NCI-H82 (cell line): ENCODE results near the gene FRMD8.
"Not testable (repeated sequence)": the region's sequence is repeated elsewhere in the genome, so short reads cannot be mapped to it uniquely, and the experiment has no call there.

ENCODE experiments used
- DNase-seq: peaks from one replicate; lab custom pipeline; 2025; lab: John Stamatoyannopoulos, UW

The FRMD8 gene

DNA sequence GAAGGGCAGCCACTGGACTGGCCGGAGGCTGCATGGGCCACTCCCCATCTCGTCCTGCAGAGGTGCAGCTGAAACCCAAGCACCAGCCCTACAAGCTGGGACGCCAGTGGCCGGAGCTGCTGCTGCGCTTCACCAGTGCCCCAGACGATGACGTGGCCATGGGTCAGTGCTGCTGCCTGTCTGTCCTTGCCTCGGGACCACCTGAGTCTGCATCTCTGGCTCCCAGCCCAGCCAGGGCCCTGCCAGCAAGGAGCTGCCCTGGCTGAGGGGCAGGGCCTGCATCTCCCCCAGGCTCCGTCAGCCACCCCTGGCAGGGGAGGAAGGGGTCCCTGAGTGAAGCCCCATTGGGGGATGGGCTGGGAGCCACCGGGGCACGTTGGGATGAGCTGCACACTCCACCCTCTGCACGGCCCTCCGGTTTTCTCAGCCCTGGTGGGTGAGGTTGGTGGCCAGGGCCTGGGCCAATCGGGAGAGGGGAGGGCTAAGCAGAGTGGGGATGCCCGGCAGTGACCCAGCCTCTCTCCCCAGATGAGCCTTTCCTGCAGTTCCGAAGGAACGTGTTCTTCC is 7.2 kb downstream of the FRMD8 start:
- no peak for DNase-seq

DNA sequence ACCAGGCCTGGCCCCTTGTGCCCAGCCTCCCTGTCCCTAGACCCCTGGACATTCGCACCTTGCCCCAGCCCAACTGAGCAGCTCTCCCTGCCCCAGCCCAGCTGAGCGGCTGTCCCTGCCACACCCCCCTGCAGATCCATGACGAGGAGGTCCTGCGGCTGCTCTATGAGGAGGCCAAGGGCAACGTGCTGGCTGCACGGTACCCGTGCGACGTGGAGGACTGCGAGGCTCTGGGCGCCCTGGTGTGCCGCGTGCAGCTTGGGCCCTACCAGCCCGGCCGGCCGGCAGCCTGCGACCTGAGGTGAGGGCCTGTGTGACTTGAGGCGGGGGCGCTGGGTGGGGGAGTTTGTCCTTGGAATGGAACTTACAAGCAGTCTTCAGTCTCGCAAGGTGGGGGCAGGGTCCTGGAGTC is 7.7 kb downstream of the FRMD8 start:
- no peak for DNase-seq

DNA sequence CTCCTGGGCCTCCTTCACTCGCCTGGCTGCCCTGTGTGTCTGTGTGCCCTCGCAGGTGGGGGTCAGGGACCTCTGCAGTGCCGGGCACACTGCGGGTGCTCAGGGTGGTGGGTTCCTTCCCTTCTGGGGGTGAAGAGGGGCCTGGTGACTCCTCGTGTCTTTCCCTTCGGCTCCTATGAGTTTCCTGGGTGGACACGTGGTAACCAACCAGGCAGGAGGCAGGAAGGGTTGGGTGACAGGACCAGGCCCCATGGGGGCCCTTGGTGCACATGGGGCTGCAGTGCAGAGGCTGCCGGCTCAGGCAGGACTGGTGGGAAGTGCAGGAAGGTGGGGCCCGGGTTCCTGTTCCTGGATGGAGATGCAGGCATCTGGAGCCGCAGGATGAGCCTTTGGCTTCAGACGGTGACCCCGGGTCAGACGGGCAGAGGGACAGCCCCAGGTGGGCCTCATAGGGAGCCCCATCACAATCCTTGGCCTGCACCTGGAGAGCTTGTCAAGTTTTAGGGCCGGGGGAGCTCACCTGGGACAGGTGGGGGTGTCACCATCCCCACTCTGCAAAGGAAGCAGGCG is 9.6 kb downstream of the FRMD8 start:
- DNase-seq = no peak

DNA sequence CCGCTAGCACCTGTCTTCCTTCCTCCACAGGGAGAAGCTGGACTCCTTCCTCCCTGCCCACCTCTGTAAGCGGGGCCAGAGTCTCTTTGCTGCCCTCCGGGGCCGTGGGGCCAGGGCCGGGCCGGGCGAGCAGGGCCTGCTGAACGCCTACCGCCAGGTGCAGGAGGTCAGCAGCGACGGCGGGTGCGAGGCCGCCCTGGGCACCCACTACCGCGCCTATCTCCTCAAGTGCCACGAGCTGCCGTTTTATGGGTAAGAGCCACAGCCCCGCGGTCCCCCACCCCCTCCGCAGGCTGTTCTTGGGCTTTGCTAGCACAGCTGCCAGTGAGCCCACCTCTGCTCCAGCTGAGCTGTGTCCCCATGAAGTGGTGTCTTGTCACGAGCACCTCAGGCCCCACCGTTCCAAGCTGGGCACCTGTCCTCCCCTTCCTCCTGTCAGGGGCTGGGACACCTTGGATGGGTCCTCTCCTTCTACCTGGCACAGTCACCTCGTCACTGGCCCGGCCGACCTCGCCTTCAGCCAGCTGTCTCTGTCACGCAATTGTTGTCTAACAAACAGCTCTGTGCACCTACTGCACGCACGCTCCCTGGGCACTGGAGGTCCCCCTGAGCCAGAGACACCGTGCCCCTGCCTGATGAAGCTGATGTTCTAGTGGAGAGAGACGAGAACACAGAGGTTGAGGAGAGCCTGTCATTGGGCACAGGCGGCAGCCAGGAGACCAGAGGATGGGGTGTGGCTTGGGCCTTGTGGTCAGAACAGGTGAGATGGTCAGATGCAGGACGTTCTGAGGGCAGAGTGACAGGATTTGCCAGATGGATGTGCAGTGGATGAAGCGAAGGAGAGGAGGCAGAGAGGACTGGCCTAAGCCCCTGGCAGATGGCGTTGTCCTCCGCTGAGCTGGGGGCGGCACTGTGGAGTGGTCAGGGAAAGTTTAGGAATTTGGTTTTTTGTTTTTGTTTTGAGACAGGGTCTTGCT is 10.6 kb downstream of the FRMD8 start:
- no peak for DNase-seq

DNA sequence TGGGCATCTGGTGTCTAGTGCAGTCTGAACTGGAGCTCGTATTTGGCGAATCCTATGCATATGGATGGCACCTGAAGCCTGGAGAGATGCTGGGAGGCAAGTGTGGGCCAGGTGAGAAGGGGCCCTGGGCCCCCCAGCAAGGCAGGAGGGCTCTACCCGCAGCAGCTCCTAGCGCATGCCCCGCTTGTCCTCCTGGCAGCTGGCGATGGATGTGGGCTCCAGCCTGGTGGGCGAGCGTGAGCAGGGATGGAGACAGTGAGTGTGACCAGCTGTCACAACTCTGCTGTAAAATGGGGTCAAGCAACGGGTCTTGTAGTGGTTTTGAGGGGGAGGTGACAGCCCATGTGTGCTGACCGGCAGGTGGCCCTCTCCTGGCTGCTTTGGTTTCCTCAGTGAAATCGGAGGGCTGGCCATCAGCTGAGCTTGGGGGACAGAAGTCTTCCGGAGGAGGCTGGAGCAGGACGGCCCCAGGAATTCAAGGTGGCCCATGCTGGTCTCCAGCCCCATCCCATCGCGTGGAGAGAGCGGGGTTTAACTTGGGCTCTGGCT is 12.0 kb downstream of the FRMD8 start:
- DNase-seq = no peak

DNA sequence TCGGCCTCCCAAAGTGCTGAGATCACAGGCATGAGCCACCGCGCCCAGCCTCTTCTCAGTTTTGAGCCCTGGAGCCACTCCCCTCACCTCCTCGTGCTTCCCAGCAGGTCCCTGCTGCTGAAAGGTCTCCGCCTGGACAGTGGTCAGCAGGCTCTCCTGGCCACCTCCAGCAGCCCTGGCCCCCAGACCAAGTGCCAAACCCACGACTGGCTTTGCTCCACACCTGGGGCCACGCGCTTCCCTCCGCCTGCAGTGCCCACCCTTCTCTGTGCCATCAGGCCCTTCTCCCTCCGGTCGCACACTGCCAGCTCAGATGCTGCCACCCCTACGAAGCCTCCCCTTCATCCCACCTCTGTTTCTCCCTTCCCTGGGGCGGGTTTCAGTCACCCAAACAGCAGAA is 12.8 kb downstream of the FRMD8 start:
- DNase-seq = no peak

DNA sequence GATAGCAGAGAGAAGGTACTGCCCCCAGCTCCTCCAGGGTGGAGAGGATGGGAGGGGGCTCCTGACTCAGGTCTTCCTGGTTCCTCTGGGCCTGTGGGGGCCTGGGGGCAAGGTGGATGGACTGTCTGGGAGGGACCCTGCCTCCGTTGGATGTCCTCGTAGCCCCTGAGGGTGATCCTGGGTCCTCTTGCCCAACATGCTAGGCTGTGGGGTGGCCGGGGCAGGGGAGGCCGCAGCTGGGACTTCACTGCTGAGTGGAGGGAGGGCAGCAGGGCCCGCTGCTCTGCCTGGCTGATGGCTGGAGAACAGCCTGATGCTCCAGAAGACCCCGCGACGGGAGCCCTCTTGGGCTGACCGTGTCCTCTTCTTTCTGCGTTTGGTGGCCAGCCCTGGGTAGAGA is 13.4 kb downstream of the FRMD8 start:
- DNase-seq = no peak

DNA sequence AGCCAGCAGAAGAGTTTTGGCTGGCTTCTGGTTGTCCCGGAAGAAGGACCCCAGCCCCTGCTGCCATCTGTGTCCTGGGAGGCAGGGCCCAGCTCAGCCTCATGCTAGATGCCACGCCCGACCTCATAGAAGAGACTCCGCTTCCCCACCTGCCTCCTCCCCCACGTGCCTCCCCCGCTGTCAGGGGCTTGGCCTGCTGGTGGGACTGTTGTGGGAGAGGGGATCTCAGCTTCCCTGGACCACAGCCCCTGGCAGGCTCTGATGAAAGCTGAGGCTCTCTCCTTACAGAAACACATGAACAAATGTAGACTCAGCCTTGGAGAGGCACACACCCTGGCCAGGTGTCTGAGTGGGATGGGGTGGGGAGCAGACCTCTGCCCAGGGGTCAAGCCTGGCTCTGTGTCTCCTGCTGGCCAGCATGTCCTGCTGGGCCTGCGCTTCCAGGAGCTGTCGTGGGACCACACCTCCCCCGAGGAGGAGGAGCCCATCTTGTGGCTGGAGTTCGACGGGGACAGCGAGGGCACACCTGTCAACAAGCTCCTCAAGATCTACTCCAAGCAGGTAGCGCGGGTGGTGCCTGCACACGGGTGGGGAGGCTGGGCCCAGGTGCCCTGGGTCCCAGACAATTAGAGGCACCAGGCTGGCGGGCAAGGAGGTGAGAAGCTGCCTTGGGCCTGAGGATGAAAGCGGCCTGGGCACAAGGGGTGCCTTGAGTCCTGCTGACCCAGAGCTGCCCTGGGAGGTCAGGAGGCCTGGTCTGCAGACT is 14.1 kb downstream of the FRMD8 start:
- no peak for DNase-seq

DNA sequence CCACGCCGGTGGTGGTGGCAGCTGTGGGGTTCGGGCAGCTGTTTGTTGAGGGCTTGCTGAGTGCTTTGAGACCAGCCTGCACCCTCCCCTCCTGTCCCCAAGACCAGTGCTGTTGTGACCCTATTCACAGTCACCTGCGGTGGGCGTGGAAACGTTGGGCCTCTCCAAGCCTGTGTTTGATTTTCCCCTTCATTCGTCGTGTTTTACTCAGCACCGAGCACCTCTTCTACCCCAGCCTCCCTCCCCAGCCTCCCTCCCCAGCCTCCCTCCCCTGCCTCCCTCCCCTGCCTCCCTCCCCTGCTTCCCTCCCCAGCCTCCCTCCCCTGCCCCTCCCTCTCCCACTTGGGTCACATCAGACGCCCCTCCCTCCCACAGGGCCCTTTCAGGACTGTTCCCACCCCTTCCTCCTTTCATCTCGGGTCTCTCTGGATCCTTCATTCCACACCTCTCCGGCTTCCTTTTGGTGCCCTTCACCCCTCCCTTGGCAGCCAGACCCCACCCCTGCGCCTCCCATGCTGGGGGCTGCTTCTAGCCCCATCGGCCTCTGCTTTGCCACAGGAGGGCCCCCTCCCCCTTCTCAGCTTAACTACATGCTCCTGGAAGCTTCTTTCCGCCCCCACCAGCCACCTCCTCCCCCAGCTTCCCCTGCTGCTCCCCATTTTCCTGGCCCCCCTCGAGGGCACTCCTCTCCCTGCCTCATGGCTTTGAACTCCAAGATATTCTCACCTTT is 14.8 kb downstream of the FRMD8 start:
- DNase-seq = no peak

DNA sequence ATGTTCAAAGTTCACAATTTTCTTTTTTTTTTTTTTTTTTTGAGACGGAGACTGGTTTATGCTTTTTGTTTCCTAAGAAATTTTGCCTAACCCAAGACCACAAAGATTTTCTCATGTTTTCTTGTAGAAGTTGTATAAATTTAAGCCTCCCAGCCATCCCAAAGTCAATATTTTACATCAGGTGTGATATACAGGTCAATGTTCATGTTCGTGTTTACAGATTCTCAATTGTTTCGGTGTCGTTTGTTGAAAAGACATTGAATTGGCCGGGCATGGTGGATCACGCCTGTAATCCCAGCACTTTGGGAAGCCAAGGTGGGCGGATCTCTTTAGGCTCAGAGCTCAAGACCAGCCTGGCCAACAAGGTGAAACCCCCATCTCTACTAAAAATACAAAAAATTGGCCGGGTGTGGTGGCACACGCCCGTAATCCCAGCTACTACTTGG is 15.4 kb downstream of the FRMD8 start:
- no peak for DNase-seq

DNA sequence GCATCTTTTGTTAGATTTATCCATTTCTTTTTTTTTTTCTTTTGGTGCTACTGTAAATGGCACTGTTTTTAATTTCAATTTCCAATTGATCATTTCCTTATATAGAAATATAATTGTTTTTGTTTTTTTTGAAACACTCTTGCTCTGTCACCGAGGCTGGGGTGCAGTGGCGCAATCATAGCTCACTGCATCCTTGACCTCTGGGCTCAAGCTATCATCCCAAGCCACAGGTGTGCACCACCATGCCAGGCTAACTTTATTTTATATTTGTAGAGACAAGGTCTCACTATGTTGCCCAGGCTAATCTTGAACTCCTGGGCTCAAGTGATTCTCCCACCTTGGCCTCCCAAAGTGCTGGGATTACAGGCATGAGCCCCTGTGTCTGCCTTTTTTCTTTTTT is 16.4 kb downstream of the FRMD8 start:
- no peak for DNase-seq

DNA sequence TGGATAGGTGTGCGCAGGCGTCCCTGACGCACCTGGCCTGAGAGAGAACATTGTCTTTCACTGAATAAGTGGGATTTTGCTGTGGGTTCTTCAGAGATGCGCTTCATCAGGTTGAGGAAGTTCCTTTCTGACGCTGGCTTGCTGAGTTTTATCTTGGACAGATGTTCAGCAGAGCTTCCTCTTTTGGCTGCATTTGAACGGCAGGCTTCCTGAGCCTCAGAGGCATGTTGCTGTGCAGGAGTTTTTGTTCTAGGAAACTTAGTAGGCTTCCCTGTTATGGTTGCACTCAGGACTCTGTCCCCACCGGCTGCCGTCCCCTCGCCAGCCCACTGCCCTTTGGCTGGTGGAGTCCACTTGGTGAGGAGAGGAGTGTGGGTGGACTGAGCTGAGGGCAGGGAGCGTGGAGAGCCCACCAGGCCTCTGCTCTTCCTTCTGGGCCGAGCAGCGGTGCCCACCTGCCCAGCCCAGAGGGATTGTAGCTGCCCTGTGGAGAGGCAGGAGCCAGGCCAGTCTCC is 17.2 kb downstream of the FRMD8 start:
- no peak for DNase-seq

DNA sequence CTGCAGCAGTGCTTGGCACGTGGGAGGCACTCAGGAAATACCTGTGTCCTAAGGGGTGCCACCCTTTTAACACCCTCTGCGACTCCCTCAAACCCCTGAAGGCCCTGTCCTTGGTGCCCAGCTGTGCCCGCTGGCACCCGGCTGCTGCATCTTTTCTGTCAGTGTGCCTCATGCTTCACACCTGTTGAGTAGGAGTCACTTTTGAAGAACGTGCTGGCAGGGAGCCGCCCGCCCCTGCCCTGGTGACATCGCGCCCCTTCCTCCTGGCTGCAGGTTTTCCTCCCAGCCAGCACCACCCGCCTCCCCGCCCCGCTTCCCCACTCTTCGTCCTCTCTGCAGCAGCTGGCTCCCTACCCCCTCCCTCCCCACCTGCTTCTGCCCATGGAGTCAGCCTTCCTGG is 17.8 kb downstream of the FRMD8 start:
- DNase-seq = no peak

DNA sequence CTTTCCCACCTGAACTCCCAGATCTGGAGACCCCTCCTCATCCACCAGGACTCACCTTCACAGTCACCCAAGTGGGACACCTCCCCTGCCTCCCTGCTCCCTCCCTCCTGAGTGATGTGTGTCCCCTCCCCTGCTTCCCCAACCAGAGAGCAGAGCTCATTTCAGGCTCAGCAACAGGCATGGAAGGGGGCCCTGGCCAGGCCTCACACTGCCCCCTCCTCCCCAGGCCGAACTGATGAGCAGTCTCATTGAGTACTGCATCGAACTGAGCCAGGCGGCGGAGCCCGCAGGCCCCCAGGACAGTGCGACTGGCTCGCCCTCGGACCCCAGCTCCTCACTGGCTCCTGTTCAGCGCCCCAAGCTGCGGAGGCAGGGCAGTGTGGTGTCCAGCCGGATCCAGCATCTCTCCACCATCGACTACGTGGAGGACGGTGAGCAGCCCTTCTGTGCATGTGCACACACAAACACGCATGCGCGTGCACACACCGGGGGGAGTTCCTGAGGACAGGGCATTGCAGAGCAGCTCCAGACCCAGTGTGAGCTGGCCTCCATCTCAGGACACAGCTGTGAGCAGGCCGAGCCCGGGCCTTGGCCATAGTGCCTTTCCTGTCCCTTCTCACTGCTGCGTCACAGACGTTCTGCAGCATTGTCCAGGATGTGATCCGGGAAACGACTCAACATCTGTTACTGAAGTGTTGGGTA is 18.4 kb downstream of the FRMD8 start:
- DNase-seq = no peak

DNA sequence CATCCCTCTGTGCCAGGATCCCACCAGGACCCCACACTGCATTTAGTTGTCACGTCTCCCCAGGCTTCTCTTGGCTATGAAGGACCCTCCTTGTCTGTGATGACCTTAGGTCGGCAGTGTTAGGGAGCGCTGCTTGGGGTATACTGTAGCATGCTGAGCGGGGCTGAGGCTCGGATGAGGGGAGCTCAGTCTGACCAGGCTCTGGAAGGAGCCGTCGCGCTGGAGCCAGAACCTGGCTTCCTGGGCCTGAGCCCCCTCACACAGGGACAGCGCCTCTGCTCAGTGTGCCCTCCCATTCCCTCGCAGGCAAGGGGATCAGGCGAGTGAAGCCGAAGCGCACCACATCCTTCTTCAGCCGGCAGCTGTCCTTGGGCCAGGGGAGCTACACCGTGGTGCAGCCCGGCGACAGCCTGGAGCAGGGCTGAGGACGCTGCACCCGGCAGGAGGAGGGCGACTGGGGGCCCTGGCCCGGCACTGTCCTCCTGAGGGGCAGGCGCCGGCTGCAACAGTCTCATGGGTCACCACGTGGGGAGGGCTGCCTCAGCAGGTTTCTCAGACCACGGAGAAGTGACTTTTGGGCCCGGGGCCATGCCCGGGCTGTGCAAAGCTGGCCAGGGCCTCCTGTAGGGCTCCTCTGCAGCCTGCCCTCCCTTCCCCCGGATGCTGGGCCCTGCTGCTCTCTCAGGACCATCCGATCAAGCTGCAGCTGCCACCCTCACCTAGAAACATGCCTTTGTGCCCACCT is 24.7 kb downstream of the FRMD8 start:
- no peak for DNase-seq

DNA sequence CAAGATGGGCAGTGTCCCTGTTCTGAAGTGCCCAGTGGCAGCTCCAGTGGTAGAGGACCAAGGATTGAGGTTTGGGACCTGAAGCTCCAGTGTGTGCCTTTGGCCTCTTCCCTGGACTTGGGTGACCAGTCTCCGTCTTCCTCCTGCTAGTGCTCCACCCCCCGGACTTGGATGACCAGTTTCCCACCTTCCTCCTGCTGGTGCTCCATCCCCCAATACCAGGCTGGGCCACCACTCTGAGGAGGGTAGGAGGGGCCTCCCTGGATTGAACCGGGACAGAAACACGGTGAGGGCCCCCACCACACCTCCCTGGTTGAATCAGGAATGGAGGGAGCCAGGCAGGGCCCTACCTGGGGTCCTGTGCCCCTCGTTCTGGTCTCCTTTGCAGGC is 25.2 kb downstream of the FRMD8 start:
- DNase-seq = no peak

DNA sequence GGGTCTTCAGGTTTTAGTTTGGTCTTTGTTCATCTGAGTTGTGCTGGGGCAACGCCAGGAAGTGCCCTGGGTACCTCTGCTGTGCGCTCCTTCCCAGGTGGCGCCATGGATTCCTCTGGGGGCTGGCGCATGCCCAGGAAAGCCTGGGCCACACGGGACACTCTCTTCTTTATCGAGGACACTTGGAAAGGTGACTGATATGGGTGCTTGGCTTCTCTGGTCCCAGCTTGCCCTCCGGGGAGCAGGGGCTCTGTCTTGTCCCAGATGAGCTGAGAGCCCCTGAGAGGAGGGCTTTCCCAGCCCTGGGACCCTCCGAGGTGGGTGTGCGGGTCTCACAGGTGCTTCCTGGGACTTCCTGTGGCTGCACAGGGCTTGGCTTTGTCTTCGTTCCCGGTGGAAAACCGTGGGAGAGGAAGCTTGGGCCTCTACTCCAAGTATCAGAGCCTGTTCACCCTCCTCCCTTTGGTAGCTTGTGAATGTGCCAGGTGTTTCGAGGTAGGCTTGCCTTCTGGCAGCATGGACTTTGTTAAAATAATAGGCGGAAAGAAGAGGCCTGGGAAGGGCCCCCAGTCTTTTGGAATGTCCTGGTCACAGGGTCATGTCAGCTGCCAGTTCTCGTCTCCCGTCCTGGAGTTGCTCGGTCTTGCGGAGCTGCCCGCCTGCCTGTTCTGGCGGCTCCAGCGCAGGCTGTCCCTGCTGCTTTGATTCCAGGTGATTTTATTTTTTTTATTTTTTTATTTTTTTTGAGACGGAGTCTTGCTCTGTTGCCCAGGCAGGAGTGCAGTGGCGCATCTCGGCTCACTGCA is 26.0 kb downstream of the FRMD8 start:
- no peak for DNase-seq

DNA sequence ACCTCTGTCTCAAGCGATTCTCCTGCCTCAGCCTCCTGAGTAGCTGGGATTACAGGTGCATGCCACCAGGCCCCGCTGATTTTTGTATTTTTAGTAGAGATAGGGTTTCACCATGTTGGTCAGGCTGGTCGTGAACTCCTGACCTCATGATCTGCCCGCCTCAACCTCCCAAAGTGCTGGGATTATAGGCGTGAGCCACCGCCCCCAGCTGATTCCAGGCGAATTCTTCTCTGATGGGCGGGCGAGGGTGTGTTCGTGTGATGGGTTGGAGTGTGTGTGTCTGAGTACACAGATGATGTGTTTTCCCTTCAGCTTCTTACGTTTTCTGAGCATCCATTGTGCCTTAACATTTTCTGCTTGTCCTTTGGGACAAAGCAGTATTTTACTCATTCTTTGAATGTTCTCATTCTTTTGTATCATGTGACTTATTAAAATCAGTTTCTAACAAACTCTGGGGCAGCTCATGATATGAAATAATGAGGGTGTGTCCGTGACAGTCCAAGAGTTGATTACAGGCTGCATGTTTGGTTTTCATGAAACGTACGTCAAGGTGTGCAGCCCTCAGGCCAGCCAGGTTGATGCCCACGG is 26.7 kb downstream of the FRMD8 start:
- DNase-seq = not testable (repeated sequence)
